Measurements from ENCODE around the gene NTM. TPM values are rescaled to one million over a fixed set of nuclear protein-coding genes. Genes with fewer than 3 reads are reported as not detected.

The NTM gene
- total RNA-seq, 6 donors from 2014 or later, result 4.1 to 151 (median 115) TPM

- DNase-seq (no peak), ATAC-seq (ENCODE audit: low FRiP score in 2 of 2) (no peak)
- 34 to 38% methylated on average over 9 of the region's 9 CpGs for WGBS, 2 donors
- H3K4me3 ChIP-seq, result no peak overlapping the region
- TF ChIP-seq, protein P1, sequence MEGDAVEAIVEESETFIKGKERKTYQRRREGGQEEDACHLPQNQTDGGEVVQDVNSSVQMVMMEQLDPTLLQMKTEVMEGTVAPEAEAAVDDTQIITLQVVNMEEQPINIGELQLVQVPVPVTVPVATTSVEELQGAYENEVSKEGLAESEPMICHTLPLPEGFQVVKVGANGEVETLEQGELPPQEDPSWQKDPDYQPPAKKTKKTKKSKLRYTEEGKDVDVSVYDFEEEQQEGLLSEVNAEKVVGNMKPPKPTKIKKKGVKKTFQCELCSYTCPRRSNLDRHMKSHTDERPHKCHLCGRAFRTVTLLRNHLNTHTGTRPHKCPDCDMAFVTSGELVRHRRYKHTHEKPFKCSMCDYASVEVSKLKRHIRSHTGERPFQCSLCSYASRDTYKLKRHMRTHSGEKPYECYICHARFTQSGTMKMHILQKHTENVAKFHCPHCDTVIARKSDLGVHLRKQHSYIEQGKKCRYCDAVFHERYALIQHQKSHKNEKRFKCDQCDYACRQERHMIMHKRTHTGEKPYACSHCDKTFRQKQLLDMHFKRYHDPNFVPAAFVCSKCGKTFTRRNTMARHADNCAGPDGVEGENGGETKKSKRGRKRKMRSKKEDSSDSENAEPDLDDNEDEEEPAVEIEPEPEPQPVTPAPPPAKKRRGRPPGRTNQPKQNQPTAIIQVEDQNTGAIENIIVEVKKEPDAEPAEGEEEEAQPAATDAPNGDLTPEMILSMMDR (IDR thresholded peaks at IDR 0.05), result no peak
- TF ChIP-seq POLR2A (IDR thresholded peaks at IDR 0.05) (no peak), EP300 (IDR thresholded peaks at IDR 0.05) (no peak), POLR2AphosphoS5 (IDR thresholded peaks at IDR 0.05) (no peak)
- H3K36me3 ChIP-seq, result no peaks in the 10 kb centered on the region
- H3K4me1 ChIP-seq, result no peaks in the 10 kb centered on the region
- no peaks in the 10 kb centered on the region for H3K27me3 ChIP-seq
- no peak overlapping the region for H3K27ac ChIP-seq
- H3K9me3 ChIP-seq, result no peaks in the 10 kb centered on the region
Measured at GRCh38 chr11:131656839-131657211, 286.4 kb downstream of the NTM start.

GRCh38 chr11:131658414-131658813, 288.0 kb downstream of the NTM start:
- no peaks in the 10 kb centered on the region for H3K4me1 ChIP-seq
- H3K4me3 ChIP-seq, result no peak overlapping the region
- ATAC-seq (ENCODE audit: low FRiP score in 2 of 2), result no peak
- H3K36me3 ChIP-seq, result no peaks in the 10 kb centered on the region
- H3K9me3 ChIP-seq, result no peaks in the 10 kb centered on the region
- H3K27ac ChIP-seq, result no peak overlapping the region
- WGBS, 2 donors, result 82 to 84% methylated on average over 17 of the region's 17 CpGs
- DNase-seq, result no peak
- TF ChIP-seq POLR2A (IDR thresholded peaks at IDR 0.05) (no peak), EP300 (IDR thresholded peaks at IDR 0.05) (no peak), POLR2AphosphoS5 (IDR thresholded peaks at IDR 0.05) (no peak)
- TF ChIP-seq, protein P1 (IDR thresholded peaks at IDR 0.05), result no peak
- H3K27me3 ChIP-seq, result no peaks in the 10 kb centered on the region

DNA sequence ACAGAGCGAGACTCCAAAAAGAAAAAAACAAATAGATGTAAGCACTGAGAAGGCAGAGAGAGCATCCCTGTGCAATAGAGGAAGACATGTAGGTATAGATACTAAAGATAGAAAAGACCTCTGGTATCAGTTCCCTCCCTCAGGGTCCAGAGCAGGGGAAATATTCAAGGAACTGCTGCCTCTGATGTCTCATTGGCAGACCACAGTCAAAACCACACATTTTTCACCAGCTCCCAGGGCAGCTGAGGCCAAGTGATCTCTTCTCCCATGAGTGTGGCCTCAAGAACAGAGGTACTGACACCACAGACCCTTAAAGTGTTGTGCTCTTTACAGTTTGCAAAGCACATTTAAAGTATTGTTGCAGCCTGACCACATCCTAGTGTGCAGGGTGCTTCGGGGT, 288.5 kb downstream of the NTM start:
- no peaks in the 10 kb centered on the region for H3K27me3 ChIP-seq
- H3K36me3 ChIP-seq, result no peaks in the 10 kb centered on the region
- H3K4me3 ChIP-seq, result no peak overlapping the region
- ATAC-seq (ENCODE audit: low FRiP score in 2 of 2), result no peak
- DNase-seq, result no peak
- TF ChIP-seq POLR2A (IDR thresholded peaks at IDR 0.05), result no peak
- TF ChIP-seq POLR2AphosphoS5 (IDR thresholded peaks at IDR 0.05), result no peak
- TF ChIP-seq EP300 (IDR thresholded peaks at IDR 0.05), result no peak
- TF ChIP-seq, protein P1 (IDR thresholded peaks at IDR 0.05), result no peak
- H3K9me3 ChIP-seq, result no peaks in the 10 kb centered on the region
- WGBS, 2 donors, result 86 to 94% methylated on average over 1 to 2 of the region's 2 CpGs
- no peak overlapping the region for H3K27ac ChIP-seq
- H3K4me1 ChIP-seq, result no peaks in the 10 kb centered on the region

DNA sequence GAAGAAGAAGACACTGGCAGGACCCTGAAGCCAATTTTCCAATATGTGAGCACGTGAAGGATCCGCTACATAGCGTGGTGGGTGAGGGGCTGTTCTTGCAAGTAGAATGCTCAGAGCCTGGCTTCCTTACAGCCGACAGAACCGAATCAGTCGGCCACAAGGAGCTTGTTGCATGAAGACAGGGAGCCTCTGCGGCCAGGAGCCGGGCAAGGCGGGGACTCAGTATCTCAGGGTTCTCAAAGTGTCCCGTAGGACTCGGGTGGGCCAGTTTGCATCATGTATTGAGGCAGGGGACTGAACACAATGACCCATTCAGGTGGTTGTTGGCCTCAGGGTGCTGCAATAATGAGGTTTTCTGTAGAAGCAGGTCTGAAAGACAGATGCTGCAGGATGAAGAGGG, 289.5 kb downstream of the NTM start:
- no peak overlapping the region for H3K4me3 ChIP-seq
- no peak for ATAC-seq (ENCODE audit: low FRiP score in 2 of 2)
- no peaks in the 10 kb centered on the region for H3K36me3 ChIP-seq
- H3K9me3 ChIP-seq, result no peaks in the 10 kb centered on the region
- TF ChIP-seq, protein P1 (IDR thresholded peaks at IDR 0.05), result no peak
- TF ChIP-seq EP300 (IDR thresholded peaks at IDR 0.05), result no peak
- TF ChIP-seq POLR2A (IDR thresholded peaks at IDR 0.05), result no peak
- no peak for TF ChIP-seq POLR2AphosphoS5 (IDR thresholded peaks at IDR 0.05)
- DNase-seq, result no peak
- H3K27ac ChIP-seq, result no peak overlapping the region
- H3K27me3 ChIP-seq, result no peaks in the 10 kb centered on the region
- no peaks in the 10 kb centered on the region for H3K4me1 ChIP-seq
- WGBS, 2 donors, result 74 to 87% methylated on average over 7 to 11 of the region's 11 CpGs

GRCh38 chr11:131661132-131661531, 290.7 kb downstream of the NTM start:
- Histone ChIP-seq H3K27ac (no peak overlapping the region), H3K36me3 (no peaks in the 10 kb centered on the region), H3K27me3 (no peaks in the 10 kb centered on the region), H3K4me1 (no peaks in the 10 kb centered on the region), H3K4me3 (no peak overlapping the region), H3K9me3 (no peaks in the 10 kb centered on the region)
- ATAC-seq (ENCODE audit: low FRiP score in 2 of 2), result no peak
- TF ChIP-seq POLR2AphosphoS5 (IDR thresholded peaks at IDR 0.05), result no peak
- TF ChIP-seq EP300 (IDR thresholded peaks at IDR 0.05), result no peak
- TF ChIP-seq POLR2A (IDR thresholded peaks at IDR 0.05), result no peak
- TF ChIP-seq, protein P1 (IDR thresholded peaks at IDR 0.05), result no peak
- WGBS, 2 donors, result 75 to 76% methylated on average over 3 of the region's 3 CpGs
- no peak for DNase-seq
